ENCODE results near the gene PCLO.

The PCLO gene

GRCh38 chr7:83130623-83131545, 31.8 kb downstream of the PCLO start:
- TF ChIP-seq, protein P1, sequence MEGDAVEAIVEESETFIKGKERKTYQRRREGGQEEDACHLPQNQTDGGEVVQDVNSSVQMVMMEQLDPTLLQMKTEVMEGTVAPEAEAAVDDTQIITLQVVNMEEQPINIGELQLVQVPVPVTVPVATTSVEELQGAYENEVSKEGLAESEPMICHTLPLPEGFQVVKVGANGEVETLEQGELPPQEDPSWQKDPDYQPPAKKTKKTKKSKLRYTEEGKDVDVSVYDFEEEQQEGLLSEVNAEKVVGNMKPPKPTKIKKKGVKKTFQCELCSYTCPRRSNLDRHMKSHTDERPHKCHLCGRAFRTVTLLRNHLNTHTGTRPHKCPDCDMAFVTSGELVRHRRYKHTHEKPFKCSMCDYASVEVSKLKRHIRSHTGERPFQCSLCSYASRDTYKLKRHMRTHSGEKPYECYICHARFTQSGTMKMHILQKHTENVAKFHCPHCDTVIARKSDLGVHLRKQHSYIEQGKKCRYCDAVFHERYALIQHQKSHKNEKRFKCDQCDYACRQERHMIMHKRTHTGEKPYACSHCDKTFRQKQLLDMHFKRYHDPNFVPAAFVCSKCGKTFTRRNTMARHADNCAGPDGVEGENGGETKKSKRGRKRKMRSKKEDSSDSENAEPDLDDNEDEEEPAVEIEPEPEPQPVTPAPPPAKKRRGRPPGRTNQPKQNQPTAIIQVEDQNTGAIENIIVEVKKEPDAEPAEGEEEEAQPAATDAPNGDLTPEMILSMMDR (IDR thresholded peaks at IDR 0.05), result no peak

DNA sequence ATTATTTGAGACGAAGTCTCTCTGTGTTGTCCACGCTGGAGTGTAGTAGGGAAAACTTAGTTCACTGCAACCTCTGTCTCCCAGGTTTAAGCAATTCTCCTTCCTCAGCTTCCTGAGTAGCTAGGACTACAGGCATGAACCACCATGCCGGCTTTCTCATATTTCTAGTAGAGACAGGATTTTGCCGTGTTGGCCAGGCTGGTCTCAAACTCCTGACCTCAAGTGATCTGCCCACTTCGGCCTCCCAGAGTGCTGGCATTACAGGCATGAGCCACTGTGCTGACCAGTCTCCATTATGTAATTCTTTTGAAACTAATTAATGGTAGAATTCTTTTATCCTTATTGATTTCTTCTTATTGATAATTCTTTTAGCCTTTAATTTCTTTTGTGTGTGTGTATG, 32.5 kb downstream of the PCLO start:
- TF ChIP-seq, protein P1 (IDR thresholded peaks at IDR 0.05), result no peak

DNA sequence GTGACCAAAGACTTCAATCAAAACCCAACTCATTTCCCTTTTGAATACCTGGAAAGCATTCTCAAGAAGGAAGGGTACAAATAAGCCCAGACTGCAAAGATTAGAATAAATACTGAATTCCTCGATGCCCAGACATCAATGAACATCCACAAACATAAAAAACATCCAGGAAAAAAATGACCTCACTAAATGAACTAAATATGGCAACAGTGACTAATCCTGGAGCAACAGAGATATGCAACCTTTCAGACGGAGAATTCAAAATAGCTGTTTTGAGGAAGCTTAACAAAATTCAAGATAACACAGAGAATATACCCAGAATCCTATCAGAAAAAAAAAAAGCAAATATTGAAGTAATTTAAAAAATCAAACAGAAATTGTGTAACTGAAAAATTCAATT, 43.2 kb downstream of the PCLO start:
- TF ChIP-seq, protein P1 (IDR thresholded peaks at IDR 0.05), result no peak

DNA sequence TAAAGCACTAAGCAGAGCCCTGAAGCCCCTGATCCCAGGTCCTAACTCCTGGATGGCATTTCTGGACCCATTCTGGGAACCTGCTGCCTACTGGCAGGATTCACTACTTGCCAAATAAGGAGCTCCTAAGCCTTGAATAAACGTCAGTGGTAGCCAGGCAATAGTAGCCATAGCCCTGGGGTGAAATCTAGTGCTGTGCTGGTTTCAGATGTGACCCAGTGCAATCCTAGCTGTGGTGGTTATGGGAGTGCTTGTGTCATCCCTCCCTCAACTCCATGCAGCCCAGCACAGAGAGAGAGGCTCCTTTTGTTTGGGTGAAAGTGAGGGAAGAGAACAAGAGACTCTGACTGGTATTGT, 43.7 kb downstream of the PCLO start:
- TF ChIP-seq, protein P1 (IDR thresholded peaks at IDR 0.05), result no peak

- TF ChIP-seq, protein P1 (IDR thresholded peaks at IDR 0.05), result no peak
Observed at GRCh38 chr7:83118347-83119025, 44.2 kb downstream of the PCLO start.

GRCh38 chr7:83117466-83117865, 45.2 kb downstream of the PCLO start:
- TF ChIP-seq, protein P1 (IDR thresholded peaks at IDR 0.05), result no peak

DNA sequence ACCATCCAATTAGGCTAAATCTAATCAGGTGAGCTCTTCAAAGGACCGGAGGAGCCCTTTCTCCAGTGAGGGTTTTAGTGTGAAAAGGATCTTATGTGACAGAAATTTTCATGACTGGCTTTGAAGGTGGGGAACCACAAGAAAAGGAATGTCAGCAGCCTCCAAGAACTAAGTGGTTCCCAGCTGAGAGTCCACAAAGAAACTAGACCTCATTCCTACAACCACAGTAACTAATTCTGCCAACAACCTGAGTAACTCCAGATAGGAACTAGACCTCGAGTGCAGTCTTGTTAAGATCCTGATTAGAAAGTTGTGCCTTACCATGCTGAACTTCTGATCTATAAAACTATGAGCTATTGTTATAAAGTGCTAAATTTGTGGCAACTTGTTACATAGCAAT, 51.3 kb downstream of the PCLO start:
- TF ChIP-seq, protein P1 (IDR thresholded peaks at IDR 0.05), result no peak
